ENCODE results near the gene CAST.

CAST gene

GRCh38 chr5:96712100-96712746, 50.0 kb downstream of the CAST start:
- no peak for DNase-seq (ENCODE audit: low read depth, low spot score)
- TF ChIP-seq ZNF274 (IDR thresholded peaks at IDR 0.05; ENCODE audit: low read depth, low read length) (no peak), YY1 (IDR thresholded peaks at IDR 0.05; ENCODE audit: insufficient read depth, insufficient read length) (no peak), SUZ12 (IDR thresholded peaks at IDR 0.05; ENCODE audit: extremely low read depth, insufficient read depth, insufficient read length) (no peak)
- Histone ChIP-seq H3K36me3 (ENCODE audit: insufficient read depth, insufficient read length, low read length) (no peaks in the 10 kb centered on the region), H3K4me3 (ENCODE audit: insufficient read length, low read depth) (no peak overlapping the region), H3K27me3 (ENCODE audit: insufficient read depth, insufficient read length) (no peaks in the 10 kb centered on the region), H3K9me3 (ENCODE audit: insufficient read depth, low read length) (no peaks in the 10 kb centered on the region), H3K9ac (ENCODE audit: insufficient read length, low read depth) (no peak overlapping the region), H3K4me1 (ENCODE audit: insufficient read depth, insufficient read length) (no peaks in the 10 kb centered on the region)

DNA sequence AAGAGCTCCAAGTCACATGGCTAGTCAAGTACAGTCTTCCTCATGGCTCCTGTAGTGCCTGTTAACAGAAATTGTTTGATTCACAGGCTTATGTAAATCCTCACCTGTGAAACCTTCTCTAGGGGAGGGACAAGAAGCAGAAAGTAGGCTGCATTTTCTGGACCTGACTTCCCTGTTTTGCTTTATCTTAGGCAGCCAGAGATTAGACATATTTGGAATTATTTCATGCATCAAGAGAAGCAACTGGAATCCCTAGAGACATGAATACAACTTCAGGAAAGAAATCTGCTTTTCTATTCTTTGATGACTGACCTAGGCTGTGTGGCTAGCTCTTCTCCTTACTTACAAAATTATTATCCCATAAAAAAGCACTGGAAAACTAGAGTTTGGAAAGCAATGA, 52.3 kb downstream of the CAST start:
- Histone ChIP-seq H3K9me3 (ENCODE audit: insufficient read depth, low read length) (no peaks in the 10 kb centered on the region), H3K27me3 (ENCODE audit: insufficient read depth, insufficient read length) (no peaks in the 10 kb centered on the region), H3K36me3 (ENCODE audit: insufficient read depth, insufficient read length, low read length) (no peaks in the 10 kb centered on the region), H3K4me3 (ENCODE audit: insufficient read length, low read depth) (no peak overlapping the region), H3K9ac (ENCODE audit: insufficient read length, low read depth) (no peak overlapping the region), H3K4me1 (ENCODE audit: insufficient read depth, insufficient read length) (no peaks in the 10 kb centered on the region)
- DNase-seq (ENCODE audit: low read depth, low spot score), result no peak
- TF ChIP-seq SUZ12 (IDR thresholded peaks at IDR 0.05; ENCODE audit: extremely low read depth, insufficient read depth, insufficient read length) (no peak), ZNF274 (IDR thresholded peaks at IDR 0.05; ENCODE audit: low read depth, low read length) (no peak), YY1 (IDR thresholded peaks at IDR 0.05; ENCODE audit: insufficient read depth, insufficient read length) (no peak)

GRCh38 chr5:96714951-96715451, 52.8 kb downstream of the CAST start:
- no peaks in the 10 kb centered on the region for H3K4me1 ChIP-seq (ENCODE audit: insufficient read depth, insufficient read length)
- H3K27me3 ChIP-seq (ENCODE audit: insufficient read depth, insufficient read length), result no peaks in the 10 kb centered on the region
- no peak for DNase-seq (ENCODE audit: low read depth, low spot score)
- no peak for TF ChIP-seq SUZ12 (IDR thresholded peaks at IDR 0.05; ENCODE audit: extremely low read depth, insufficient read depth, insufficient read length)
- TF ChIP-seq ZNF274 (IDR thresholded peaks at IDR 0.05; ENCODE audit: low read depth, low read length), result no peak
- no peak for TF ChIP-seq YY1 (IDR thresholded peaks at IDR 0.05; ENCODE audit: insufficient read depth, insufficient read length)
- no peaks in the 10 kb centered on the region for H3K36me3 ChIP-seq (ENCODE audit: insufficient read depth, insufficient read length, low read length)
- no peak overlapping the region for H3K4me3 ChIP-seq (ENCODE audit: insufficient read length, low read depth)
- H3K9me3 ChIP-seq (ENCODE audit: insufficient read depth, low read length), result no peaks in the 10 kb centered on the region
- no peak overlapping the region for H3K9ac ChIP-seq (ENCODE audit: insufficient read length, low read depth)

DNA sequence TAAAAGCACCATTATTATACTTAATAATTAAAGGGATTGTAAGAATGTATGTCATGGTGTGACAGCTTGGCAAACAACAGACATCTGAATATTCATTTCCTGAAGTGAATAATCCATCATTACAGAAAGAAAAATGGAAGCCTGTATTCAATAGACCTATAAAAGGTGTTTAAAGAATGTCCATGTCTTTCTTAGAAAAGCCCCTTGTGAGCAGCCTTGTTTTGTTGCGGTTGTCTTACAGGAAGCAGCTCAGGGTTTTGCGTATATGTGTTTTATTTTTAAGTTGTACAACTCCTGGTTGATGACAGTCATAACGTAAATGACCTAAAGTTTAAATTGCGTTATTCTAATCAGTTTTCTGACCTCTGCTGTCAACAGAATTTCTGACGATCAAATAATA, 53.8 kb downstream of the CAST start:
- H3K4me1 ChIP-seq (ENCODE audit: insufficient read depth, insufficient read length), result no peaks in the 10 kb centered on the region
- TF ChIP-seq YY1 (IDR thresholded peaks at IDR 0.05; ENCODE audit: insufficient read depth, insufficient read length) (no peak), SUZ12 (IDR thresholded peaks at IDR 0.05; ENCODE audit: extremely low read depth, insufficient read depth, insufficient read length) (no peak), ZNF274 (IDR thresholded peaks at IDR 0.05; ENCODE audit: low read depth, low read length) (no peak)
- H3K27me3 ChIP-seq (ENCODE audit: insufficient read depth, insufficient read length), result no peaks in the 10 kb centered on the region
- no peak overlapping the region for H3K4me3 ChIP-seq (ENCODE audit: insufficient read length, low read depth)
- no peaks in the 10 kb centered on the region for H3K36me3 ChIP-seq (ENCODE audit: insufficient read depth, insufficient read length, low read length)
- H3K9me3 ChIP-seq (ENCODE audit: insufficient read depth, low read length), result no peaks in the 10 kb centered on the region
- H3K9ac ChIP-seq (ENCODE audit: insufficient read length, low read depth), result no peak overlapping the region
- DNase-seq (ENCODE audit: low read depth, low spot score), result no peak

DNA sequence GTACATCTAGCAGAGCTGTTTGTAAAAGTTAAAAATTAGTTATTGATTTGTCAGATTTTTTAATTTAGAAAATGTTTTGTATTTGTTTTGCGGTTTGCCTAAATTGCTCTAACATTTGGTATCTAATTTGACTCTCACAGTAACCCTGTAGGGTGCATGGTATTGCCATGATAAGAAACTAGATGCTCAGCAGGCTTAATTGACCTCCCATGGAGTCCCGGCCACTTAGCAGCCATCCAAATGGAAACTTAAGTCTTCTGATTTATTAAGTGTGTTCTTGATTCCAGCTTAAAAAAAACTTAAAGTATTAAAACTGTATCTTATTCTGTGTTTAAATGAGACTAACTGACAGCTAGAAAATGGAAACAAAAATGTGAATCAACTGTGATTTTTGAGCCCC, 54.5 kb downstream of the CAST start:
- no peak for TF ChIP-seq ZNF274 (IDR thresholded peaks at IDR 0.05; ENCODE audit: low read depth, low read length)
- no peak for TF ChIP-seq SUZ12 (IDR thresholded peaks at IDR 0.05; ENCODE audit: extremely low read depth, insufficient read depth, insufficient read length)
- TF ChIP-seq YY1 (IDR thresholded peaks at IDR 0.05; ENCODE audit: insufficient read depth, insufficient read length), result no peak
- DNase-seq (ENCODE audit: low read depth, low spot score), result no peak

GRCh38 chr5:96717874-96718273, 55.7 kb downstream of the CAST start:
- Histone ChIP-seq H3K4me3 (ENCODE audit: insufficient read length, low read depth) (no peak overlapping the region), H3K27me3 (ENCODE audit: insufficient read depth, insufficient read length) (no peaks in the 10 kb centered on the region), H3K4me1 (ENCODE audit: insufficient read depth, insufficient read length) (no peaks in the 10 kb centered on the region), H3K36me3 (ENCODE audit: insufficient read depth, insufficient read length, low read length) (no peaks in the 10 kb centered on the region), H3K9me3 (ENCODE audit: insufficient read depth, low read length) (no peaks in the 10 kb centered on the region), H3K9ac (ENCODE audit: insufficient read length, low read depth) (no peak overlapping the region)
- no peak for DNase-seq (ENCODE audit: low read depth, low spot score)
- TF ChIP-seq YY1 (IDR thresholded peaks at IDR 0.05; ENCODE audit: insufficient read depth, insufficient read length) (no peak), ZNF274 (IDR thresholded peaks at IDR 0.05; ENCODE audit: low read depth, low read length) (no peak), SUZ12 (IDR thresholded peaks at IDR 0.05; ENCODE audit: extremely low read depth, insufficient read depth, insufficient read length) (no peak)

More for the DNA sequence above, 54.5 kb downstream of the CAST start:
- H3K4me3 ChIP-seq (ENCODE audit: insufficient read length, low read depth), result no peak overlapping the region
- no peak overlapping the region for H3K9ac ChIP-seq (ENCODE audit: insufficient read length, low read depth)
- H3K27me3 ChIP-seq (ENCODE audit: insufficient read depth, insufficient read length), result no peaks in the 10 kb centered on the region
- no peaks in the 10 kb centered on the region for H3K36me3 ChIP-seq (ENCODE audit: insufficient read depth, insufficient read length, low read length)
- H3K4me1 ChIP-seq (ENCODE audit: insufficient read depth, insufficient read length), result no peaks in the 10 kb centered on the region
- no peaks in the 10 kb centered on the region for H3K9me3 ChIP-seq (ENCODE audit: insufficient read depth, low read length)

- no peak for DNase-seq (ENCODE audit: low read depth, low spot score)
- no peak overlapping the region for H3K4me3 ChIP-seq (ENCODE audit: insufficient read length, low read depth)
- no peak overlapping the region for H3K9ac ChIP-seq (ENCODE audit: insufficient read length, low read depth)
- no peaks in the 10 kb centered on the region for H3K9me3 ChIP-seq (ENCODE audit: insufficient read depth, low read length)
- H3K36me3 ChIP-seq (ENCODE audit: insufficient read depth, insufficient read length, low read length), result no peaks in the 10 kb centered on the region
- H3K4me1 ChIP-seq (ENCODE audit: insufficient read depth, insufficient read length), result no peaks in the 10 kb centered on the region
- H3K27me3 ChIP-seq (ENCODE audit: insufficient read depth, insufficient read length), result no peaks in the 10 kb centered on the region
- no peak for TF ChIP-seq ZNF274 (IDR thresholded peaks at IDR 0.05; ENCODE audit: low read depth, low read length)
- no peak for TF ChIP-seq YY1 (IDR thresholded peaks at IDR 0.05; ENCODE audit: insufficient read depth, insufficient read length)
- TF ChIP-seq SUZ12 (IDR thresholded peaks at IDR 0.05; ENCODE audit: extremely low read depth, insufficient read depth, insufficient read length), result no peak
Observed at GRCh38 chr5:96718635-96719077, 56.5 kb downstream of the CAST start.

Data from NT2/D1 (cell line).